Activated naive CD4-positive, alpha-beta T cell treated with anti-CD3 and anti-CD28 coated beads for 36 hours (primary cell): ENCODE measurements around the gene TMCC2. TPM values are rescaled to one million over a fixed set of nuclear protein-coding genes. Genes with fewer than 3 reads are reported as not detected.
A peak's percentile ranks its signal among the peaks of the same experiment; 100 is the strongest.

ENCODE experiments used
- CTCF ChIA-PET: fragments of 350-600 bp; sonication (Branson Sonifier 250); formaldehyde crosslinking; loops from one replicate; lab custom pipeline; 2021; ENCODE audit warnings: antibody characterized with exemption; lab: Charles Lee
- DNase-seq: peaks from one replicate; pipeline ENCODE4 v3.0.0-alpha.2; 2020
- H3K27ac Mint-ChIP-seq: one replicate; pipeline ENCODE4 v1.8.0; 2021; ENCODE audit warnings: mild to moderate bottlenecking, mixed read lengths
- H3K27me3 Mint-ChIP-seq: one replicate; pipeline ENCODE4 v1.8.0; 2021; ENCODE audit warnings: low read depth, mixed read lengths
- H3K36me3 Mint-ChIP-seq: one replicate; pipeline ENCODE4 v1.8.0; 2021; ENCODE audit warnings: low read depth, mixed read lengths
- H3K4me1 Mint-ChIP-seq: one replicate; pipeline ENCODE4 v1.8.0; 2021; ENCODE audit warnings: low read depth, mixed read lengths
- H3K4me3 Mint-ChIP-seq: one replicate; pipeline ENCODE4 v1.8.0; 2021; ENCODE audit warnings: mild to moderate bottlenecking, moderate library complexity, mixed read lengths
- H3K9me3 Mint-ChIP-seq: one replicate; pipeline ENCODE4 v1.8.0; 2021; ENCODE audit warnings: mixed read lengths
- intact Hi-C: fragments of 100-400 bp; cut with micrococcal nuclease; formaldehyde crosslinking; loops from one replicate; pipeline ENCODE4 v1.15.1; 2023
- total RNA-seq, 2 experiments: library from RNA; stranded (reverse); gene quantifications; one replicate each; pipeline ENCODE4 v1.2.3, GENCODE V29; 2021

Gene TMCC2
- total RNA-seq, 2 experiments from 2014 or later, result 42.5 to 44.8 TPM

DNA sequence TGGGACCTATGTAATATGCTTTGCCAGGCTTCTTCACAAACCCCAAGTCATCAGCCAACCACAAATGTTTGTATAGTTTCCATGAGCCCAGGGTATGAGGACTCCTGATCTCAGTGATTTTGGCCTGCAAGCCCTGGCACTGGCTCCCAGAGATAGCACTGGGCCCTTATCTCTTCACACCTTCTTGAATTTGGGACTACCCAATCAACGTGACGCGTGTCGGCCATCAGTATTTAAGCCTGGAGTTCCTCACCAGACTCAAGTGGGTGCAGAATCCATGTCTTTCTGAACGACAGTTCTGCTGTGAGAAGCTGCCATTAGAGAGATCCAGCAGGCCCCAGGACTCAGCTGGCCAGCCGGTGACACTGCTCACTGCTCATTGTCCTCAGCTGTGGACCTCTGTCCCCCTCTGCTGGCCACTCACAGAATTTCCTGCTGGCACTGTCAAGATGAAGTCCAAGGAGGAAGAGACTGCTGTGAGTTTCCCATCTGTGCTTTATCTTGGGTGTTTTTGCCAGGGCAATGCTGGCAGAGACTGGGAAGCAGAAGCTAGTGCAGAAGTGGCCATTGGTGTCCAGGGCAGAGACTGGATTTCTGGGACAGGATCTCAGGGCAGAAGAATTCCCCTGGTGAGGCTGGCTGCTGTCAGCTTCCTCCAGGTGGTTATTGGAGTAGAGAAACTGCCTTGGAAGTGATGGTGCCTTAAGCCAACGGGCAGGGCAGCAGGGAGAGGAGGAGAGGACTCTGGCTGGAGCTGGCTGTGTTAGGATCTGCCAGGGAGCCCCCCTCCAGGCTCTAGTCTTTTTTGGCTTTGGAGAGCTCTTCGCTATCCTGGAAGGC is 28.4 kb downstream of the TMCC2 start:
- Mint-ChIP-seq H3K4me1 (peaks cover 25% of the 10 kb centered on the region), H3K9me3 (no peaks in the 10 kb centered on the region), H3K27ac (peak overlapping the region; percentile 42), H3K36me3 (peaks cover 33% of the 10 kb centered on the region), H3K4me3 (no peak overlapping the region), H3K27me3 (no peaks in the 10 kb centered on the region)
- intact Hi-C loops, result loop anchor here (1.0 kb wide), 5 partner anchors 23 to 267 kb away; no protein-coding TSS in a partner anchor
- CTCF ChIA-PET, result interaction anchor here (0.7 to 13.8 kb wide), 24 partner anchors 10 to 268 kb away, joined by 3 to 277 read pairs (median 6); partner anchors contain the start of genes NUAK2, RBBP5 and TMCC2
- peak; percentile 93 for DNase-seq

DNA sequence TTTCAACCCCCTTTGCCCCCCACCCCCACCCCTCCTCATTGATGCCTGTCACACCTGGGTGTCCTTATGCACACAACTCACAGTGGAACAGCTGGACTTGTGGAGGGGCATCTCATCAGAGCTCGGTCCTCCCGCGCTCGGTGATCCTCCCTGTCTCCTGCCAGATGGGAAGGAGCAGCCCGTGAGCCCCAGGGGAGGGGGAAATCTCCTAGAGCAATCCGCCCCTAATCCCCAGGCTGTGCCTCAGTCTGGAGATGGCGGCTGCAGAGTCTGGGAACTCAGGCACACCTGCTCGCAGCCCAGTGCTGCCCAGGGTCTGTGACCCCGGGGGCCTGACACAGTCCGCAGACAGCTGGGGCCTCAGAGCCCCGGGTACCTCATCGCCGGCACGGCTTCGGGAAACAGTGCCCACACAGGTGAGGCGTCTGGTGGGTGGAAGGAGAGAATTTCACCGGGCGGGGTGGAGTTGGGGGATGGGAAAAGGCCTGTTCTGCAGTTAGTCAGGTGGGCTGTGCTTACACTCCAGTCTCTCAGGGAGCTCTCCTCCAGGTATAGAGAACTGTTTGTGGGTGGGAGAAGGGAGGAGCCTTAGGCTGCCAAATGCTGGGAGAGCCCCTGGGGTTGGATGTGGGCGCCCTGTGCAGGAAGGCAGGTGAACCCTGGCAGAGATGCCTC is 29.3 kb downstream of the TMCC2 start:
- CTCF ChIA-PET, result interaction anchor here (0.7 to 13.8 kb wide), 19 partner anchors 9 to 269 kb away, joined by 3 to 277 read pairs (median 7); partner anchors contain the start of genes NUAK2, RBBP5 and TMCC2
- H3K4me3 Mint-ChIP-seq, result no peak overlapping the region
- H3K9me3 Mint-ChIP-seq, result no peaks in the 10 kb centered on the region
- no peak for DNase-seq
- peaks cover 33% of the 10 kb centered on the region for H3K36me3 Mint-ChIP-seq
- intact Hi-C loops, result loop anchor here (1.0 kb wide), 5 partner anchors 24 to 268 kb away; no protein-coding TSS in a partner anchor
- no peak overlapping the region for H3K27ac Mint-ChIP-seq
- peaks cover 35% of the 10 kb centered on the region for H3K4me1 Mint-ChIP-seq
- no peaks in the 10 kb centered on the region for H3K27me3 Mint-ChIP-seq

DNA sequence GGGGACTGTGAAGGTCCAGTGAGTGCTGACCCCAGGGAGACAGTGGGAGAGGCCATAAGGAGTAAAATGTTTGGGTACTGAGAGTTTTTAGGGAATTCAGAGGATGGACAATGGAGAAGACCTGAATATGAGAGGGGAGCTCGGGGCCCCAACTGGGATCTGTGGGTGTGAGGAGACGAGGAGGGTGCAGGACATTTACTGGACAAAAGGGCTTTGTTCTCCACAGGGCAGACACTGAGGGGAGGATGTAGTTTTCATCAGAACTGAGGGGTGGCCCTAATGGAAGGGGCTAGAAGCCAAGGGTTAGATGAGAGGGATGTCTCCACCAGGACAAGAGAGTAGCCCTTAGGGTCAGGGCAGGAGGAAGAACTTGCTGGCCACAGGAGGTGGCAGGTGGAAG is 30.0 kb downstream of the TMCC2 start:
- no peak for DNase-seq
- CTCF ChIA-PET, result interaction anchor here (0.6 to 13.8 kb wide), 7 partner anchors 14 to 78 kb away, joined by 3 to 277 read pairs (median 3); partner anchors contain the start of genes NUAK2 and TMCC2
- intact Hi-C loops, result no loop called here
- peaks cover 41% of the 10 kb centered on the region for H3K4me1 Mint-ChIP-seq
- no peaks in the 10 kb centered on the region for H3K9me3 Mint-ChIP-seq
- H3K4me3 Mint-ChIP-seq, result no peak overlapping the region
- peaks cover 32% of the 10 kb centered on the region for H3K36me3 Mint-ChIP-seq
- no peak overlapping the region for H3K27ac Mint-ChIP-seq
- no peaks in the 10 kb centered on the region for H3K27me3 Mint-ChIP-seq

DNA sequence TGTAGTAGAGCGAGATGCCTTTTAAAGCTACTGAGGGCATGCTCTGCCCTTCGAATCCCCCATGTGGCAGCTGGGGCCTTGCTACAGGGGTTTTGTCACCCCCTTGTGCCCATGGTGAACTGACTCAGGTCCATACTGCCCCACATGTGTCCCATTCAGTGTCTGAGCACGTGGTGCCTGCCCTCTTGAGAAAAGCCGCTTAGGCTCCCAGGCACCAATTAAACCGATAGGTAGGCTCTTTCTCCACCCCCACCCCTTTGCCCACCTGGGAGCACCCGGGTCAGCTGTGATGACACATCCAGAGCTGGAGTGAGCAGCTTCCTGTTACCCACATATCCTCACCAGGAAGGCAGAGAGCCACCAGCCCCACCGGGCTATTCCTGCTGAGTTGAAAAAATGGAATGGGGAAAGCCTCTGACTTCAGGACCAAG is 30.5 kb downstream of the TMCC2 start:
- intact Hi-C loops, result no loop called here
- H3K36me3 Mint-ChIP-seq, result peaks cover 36% of the 10 kb centered on the region
- peaks cover 44% of the 10 kb centered on the region for H3K4me1 Mint-ChIP-seq
- no peak overlapping the region for H3K4me3 Mint-ChIP-seq
- no peak for DNase-seq
- H3K27ac Mint-ChIP-seq, result no peak overlapping the region
- CTCF ChIA-PET, result interaction anchor here (0.6 to 13.8 kb wide), 6 partner anchors 14 to 78 kb away, joined by 3 to 277 read pairs (median 7); partner anchors contain the start of genes NUAK2 and TMCC2
- H3K27me3 Mint-ChIP-seq, result no peaks in the 10 kb centered on the region
- no peaks in the 10 kb centered on the region for H3K9me3 Mint-ChIP-seq

DNA sequence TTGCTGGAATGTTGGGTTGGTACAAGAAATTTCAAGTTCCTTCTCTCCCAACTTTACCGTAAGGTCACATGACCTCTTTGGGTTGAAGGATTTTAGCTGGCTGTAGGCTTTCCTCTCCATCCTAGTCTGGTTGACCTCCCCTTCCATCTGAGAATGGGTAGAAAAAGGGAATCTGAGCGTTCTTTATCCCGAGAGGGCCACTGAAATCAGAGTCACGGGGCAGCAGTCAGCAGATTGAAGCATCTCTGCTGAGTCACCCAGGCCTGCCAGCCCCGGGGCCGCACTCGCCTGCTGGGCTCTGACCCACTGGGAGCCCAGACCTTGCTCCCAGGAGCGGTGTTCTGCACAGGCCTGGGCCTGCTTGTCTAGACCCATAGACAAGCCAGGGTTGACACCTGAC is 31.0 kb downstream of the TMCC2 start:
- no peak overlapping the region for H3K27ac Mint-ChIP-seq
- H3K4me3 Mint-ChIP-seq, result no peak overlapping the region
- H3K27me3 Mint-ChIP-seq, result no peaks in the 10 kb centered on the region
- H3K4me1 Mint-ChIP-seq, result peaks cover 44% of the 10 kb centered on the region
- H3K9me3 Mint-ChIP-seq, result no peaks in the 10 kb centered on the region
- H3K36me3 Mint-ChIP-seq, result peaks cover 37% of the 10 kb centered on the region
- no peak for DNase-seq
- intact Hi-C loops, result no loop called here
- CTCF ChIA-PET, result interaction anchor here (0.7 to 13.8 kb wide), 5 partner anchors 13 to 119 kb away, joined by 3 to 277 read pairs (median 3); partner anchors contain the start of gene TMCC2

DNA sequence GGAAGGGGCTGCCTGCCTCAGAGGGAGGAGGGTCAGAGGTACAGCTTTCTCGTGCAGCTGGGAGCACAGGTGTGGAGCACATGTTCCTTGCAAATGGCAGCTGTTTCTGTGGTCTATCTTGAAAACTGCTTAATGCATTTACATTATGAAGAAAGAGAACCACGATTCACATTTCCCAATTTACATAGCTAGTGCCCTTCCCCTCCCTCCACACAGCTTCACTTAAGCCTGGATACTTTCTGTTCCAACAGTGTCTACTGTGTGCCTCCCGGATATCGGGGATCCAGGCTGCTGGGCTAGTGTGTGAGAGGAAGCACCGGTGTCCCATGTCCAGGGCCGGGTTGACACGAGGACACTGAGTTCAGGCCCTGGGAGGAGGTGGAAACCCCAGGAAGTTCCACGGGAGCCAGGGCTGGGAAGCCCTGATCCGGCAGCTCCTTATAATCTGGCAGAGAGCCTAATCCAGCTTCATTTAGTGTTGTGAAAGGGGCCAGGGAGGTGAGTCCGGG is 31.6 kb downstream of the TMCC2 start:
- peaks cover 34% of the 10 kb centered on the region for H3K36me3 Mint-ChIP-seq

DNA sequence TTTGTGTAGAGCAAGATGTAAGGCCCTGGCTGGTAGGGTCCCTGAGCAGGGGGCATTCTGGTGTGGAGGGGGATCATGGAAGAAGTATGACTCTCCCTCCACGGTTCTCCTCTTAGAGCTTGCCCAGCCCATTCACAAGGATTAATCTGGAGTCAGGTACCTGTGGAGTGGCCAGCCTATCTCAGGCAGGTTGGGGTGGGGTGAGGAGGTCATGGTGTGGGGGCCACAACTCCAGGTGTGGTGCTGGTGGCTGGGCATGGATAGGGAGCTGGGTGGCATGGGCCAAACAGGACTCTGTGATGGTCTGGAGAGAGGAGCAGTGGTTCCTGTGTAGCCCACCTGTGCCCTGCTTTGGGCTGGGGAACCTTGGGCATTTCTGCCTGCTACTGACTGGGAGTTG is 32.3 kb downstream of the TMCC2 start:
- peaks cover 30% of the 10 kb centered on the region for H3K36me3 Mint-ChIP-seq
- H3K9me3 Mint-ChIP-seq, result no peaks in the 10 kb centered on the region
- H3K27ac Mint-ChIP-seq, result no peak overlapping the region
- DNase-seq, result no peak
- intact Hi-C loops, result loop anchor here (5.0 kb wide), 1 partner anchor 488 kb away; no protein-coding TSS in a partner anchor
- CTCF ChIA-PET, result interaction anchor here (0.9 to 13.8 kb wide), 5 partner anchors 12 to 118 kb away, joined by 3 to 277 read pairs (median 4); partner anchors contain the start of gene TMCC2
- H3K4me1 Mint-ChIP-seq, result peaks cover 41% of the 10 kb centered on the region
- no peaks in the 10 kb centered on the region for H3K27me3 Mint-ChIP-seq
- H3K4me3 Mint-ChIP-seq, result no peak overlapping the region

More for the DNA sequence above, 31.6 kb downstream of the TMCC2 start:
- Mint-ChIP-seq H3K27me3 (no peaks in the 10 kb centered on the region), H3K4me3 (no peak overlapping the region), H3K9me3 (no peaks in the 10 kb centered on the region), H3K4me1 (peaks cover 44% of the 10 kb centered on the region), H3K27ac (no peak overlapping the region)
- CTCF ChIA-PET, result interaction anchor here (0.7 to 13.8 kb wide), 5 partner anchors 13 to 119 kb away, joined by 3 to 277 read pairs (median 3); partner anchors contain the start of gene TMCC2
- intact Hi-C loops, result no loop called here
- DNase-seq, result no peak

DNA sequence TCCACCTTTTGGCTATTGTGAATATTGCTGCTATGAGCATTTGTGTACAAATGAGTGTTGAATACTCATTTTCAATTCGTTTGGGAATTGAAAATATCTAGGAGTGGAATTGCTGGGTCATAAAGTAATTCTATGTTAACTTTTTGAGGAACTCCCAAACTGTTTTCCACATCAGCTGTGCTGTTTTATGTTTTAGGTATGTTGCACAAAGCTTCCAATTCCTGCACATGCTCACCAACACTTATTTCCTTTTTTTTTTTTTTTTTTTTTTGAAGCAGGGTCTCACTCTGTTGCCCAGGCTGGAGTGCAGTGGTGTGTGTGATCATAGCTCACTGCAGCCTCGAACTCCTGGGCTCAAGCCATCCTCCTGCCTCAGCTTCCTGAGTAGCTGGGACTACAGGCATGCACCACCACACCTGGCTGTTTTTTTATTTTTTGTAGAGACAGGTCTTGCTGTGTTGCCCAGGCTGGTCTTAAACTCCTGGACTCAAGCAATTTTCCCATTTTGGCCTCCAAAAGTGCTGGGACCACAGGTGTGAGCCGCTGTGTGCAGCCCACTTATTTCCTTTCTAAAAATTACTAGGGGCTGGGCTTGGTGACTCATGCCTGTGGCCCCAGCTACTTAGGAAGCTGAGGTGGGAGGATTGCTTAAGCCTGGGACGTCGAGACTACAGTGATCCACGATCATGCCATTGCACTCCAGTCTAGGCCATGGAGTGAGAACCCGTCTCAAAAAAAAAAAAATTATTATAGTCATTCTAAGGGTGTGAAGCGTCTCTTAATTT is 33.4 kb downstream of the TMCC2 start:
- CTCF ChIA-PET, result interaction anchor here (0.6 to 13.8 kb wide), 12 partner anchors 9 to 225 kb away, joined by 3 to 277 read pairs (median 4); partner anchors contain the start of genes NUAK2 and TMCC2
- Mint-ChIP-seq H3K4me3 (no peak overlapping the region), H3K4me1 (peaks cover 36% of the 10 kb centered on the region), H3K36me3 (peaks cover 26% of the 10 kb centered on the region), H3K27ac (no peak overlapping the region), H3K9me3 (no peaks in the 10 kb centered on the region), H3K27me3 (no peaks in the 10 kb centered on the region)
- intact Hi-C loops, result loop anchor here (5.0 kb wide), 1 partner anchor 489 kb away; no protein-coding TSS in a partner anchor
- no peak for DNase-seq

DNA sequence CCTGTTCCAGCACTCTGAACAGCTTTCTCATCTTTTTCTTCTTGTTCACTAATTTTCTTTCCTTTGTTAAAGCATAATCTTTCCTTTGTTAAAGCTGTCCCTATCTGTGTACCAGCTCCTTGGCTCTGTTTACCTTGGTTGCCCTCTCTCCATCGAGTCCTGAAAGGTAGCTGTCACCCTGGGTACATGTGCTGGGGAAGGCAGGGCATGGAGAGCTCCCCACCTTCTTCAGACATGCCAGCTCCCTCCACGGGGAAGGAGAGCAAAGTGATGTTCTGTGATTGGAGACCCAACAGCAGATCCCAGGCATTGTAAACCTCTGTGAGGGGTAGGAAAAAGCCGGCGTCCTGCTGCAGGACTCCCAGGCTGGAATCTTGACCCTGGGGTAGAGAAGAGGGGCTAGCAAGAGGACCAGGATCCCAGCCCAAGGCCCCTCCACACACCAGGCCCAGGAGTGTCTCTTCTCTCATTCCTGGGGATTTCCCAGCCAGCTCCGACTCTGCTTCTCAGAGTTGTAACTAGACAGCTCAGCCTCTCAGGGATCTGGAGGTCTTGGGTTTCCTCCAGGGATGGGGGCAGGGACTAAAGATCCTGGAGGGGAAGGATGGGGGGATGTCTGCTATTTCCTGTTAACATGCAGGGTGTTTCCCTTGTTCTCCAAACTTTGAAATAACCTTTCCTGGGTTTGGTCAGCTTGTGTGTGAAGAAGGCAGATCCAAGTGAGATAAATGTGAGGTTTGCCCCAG is 34.4 kb downstream of the TMCC2 start:
- intact Hi-C loops, result loop anchor here (5.0 kb wide), 1 partner anchor 490 kb away; no protein-coding TSS in a partner anchor
- no peak for DNase-seq
- Mint-ChIP-seq H3K27ac (peak overlapping the region; percentile 8), H3K4me3 (no peak overlapping the region), H3K9me3 (no peaks in the 10 kb centered on the region), H3K4me1 (peaks cover 34% of the 10 kb centered on the region), H3K36me3 (peaks cover 24% of the 10 kb centered on the region), H3K27me3 (no peaks in the 10 kb centered on the region)
- CTCF ChIA-PET, result interaction anchor here (0.9 to 13.8 kb wide), 11 partner anchors 9 to 224 kb away, joined by 3 to 277 read pairs (median 4); partner anchors contain the start of gene TMCC2

DNA sequence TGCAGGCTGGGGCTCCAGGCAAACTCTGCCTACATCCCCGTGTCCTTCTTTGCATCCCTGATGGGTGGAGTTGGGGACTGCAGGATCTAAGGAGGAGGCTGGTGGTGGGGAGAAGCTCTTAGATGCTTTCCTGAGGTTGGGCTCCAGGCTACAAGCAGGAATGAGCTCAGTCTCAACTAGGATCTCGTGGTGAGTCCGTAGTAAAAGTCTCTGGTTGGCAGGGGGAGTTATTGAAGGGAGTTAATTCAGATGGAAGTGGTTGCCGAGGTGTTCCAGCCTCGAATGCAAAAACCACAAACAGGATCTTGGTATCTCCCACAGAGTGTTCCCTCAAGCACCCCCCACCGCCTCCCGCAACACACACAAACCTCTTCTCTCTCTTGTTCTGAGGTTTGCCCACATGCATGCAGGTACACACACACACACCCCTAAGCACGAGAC is 35.0 kb downstream of the TMCC2 start:
- DNase-seq, result no peak
- Mint-ChIP-seq H3K4me3 (no peak overlapping the region), H3K36me3 (peaks cover 26% of the 10 kb centered on the region), H3K27ac (no peak overlapping the region), H3K9me3 (no peaks in the 10 kb centered on the region), H3K27me3 (no peaks in the 10 kb centered on the region), H3K4me1 (peaks cover 34% of the 10 kb centered on the region)
- CTCF ChIA-PET, result interaction anchor here (0.9 to 13.8 kb wide), 5 partner anchors 9 to 62 kb away, joined by 3 to 277 read pairs (median 15); partner anchors contain the start of gene TMCC2
- intact Hi-C loops, result loop anchor here (5.0 kb wide), 1 partner anchor 490 kb away; no protein-coding TSS in a partner anchor
